DND-41 (cell line): ENCODE data around the gene ADNP.
"Not testable (repeated sequence)": the region's sequence is repeated elsewhere in the genome, so short reads cannot be mapped to it uniquely, and the experiment has no call there.

Source experiments
- EZH2 ChIP-seq: IDR thresholded peaks from 3 replicates; pipeline ENCODE4 v1.6.1; 2012; ENCODE audit warnings: borderline replicate concordance, low read depth, mild to moderate bottlenecking, moderate library complexity, low read length, inconsistent platforms; ENCODE audit not compliant: severe bottlenecking
- TF ChIP-seq, protein P1 (sequence below): IDR thresholded peaks from 2 replicates; pipeline ENCODE4 v1.5.1; 2012; ENCODE audit warnings: borderline replicate concordance, low read length, moderate library complexity, mild to moderate bottlenecking; ENCODE audit not compliant: poor library complexity, severe bottlenecking; ENCODE audit errors: extremely low read depth

DNA sequence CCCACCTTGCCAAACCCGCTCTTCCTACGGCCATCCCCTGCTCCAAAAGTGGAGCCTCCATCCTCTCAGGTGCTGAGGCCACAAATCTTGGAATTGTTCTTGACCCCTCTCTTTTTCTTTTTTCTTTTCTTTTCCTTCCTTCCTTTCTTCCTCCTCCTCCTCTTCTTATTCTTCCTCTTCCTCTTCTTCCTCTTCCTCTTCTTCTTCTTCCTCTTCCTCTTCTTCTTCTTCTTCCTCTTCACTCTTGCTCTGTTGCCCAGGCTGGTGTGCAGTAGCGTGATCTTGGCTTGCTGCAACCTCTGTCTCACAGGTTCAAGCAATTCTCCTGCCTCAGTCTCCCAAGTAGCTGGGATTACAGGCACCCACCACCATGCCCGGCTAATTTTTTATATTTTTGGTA lies 47.3 kb upstream of the ADNP start:
- TF ChIP-seq, protein P1, sequence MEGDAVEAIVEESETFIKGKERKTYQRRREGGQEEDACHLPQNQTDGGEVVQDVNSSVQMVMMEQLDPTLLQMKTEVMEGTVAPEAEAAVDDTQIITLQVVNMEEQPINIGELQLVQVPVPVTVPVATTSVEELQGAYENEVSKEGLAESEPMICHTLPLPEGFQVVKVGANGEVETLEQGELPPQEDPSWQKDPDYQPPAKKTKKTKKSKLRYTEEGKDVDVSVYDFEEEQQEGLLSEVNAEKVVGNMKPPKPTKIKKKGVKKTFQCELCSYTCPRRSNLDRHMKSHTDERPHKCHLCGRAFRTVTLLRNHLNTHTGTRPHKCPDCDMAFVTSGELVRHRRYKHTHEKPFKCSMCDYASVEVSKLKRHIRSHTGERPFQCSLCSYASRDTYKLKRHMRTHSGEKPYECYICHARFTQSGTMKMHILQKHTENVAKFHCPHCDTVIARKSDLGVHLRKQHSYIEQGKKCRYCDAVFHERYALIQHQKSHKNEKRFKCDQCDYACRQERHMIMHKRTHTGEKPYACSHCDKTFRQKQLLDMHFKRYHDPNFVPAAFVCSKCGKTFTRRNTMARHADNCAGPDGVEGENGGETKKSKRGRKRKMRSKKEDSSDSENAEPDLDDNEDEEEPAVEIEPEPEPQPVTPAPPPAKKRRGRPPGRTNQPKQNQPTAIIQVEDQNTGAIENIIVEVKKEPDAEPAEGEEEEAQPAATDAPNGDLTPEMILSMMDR, result not testable (repeated sequence)
- TF ChIP-seq EZH2, result not testable (repeated sequence)
